Chondrocyte (in vitro differentiated cells): ENCODE data around the gene ACTR6. TPM values are rescaled to one million over a fixed set of nuclear protein-coding genes. Genes with fewer than 3 reads are reported as not detected.
A peak's percentile ranks its signal among the peaks of the same experiment; 100 is the strongest.
"Not testable (repeated sequence)": the region's sequence is repeated elsewhere in the genome, so short reads cannot be mapped to it uniquely, and the experiment has no call there.

Experiments used
- DNase-seq: peaks from one replicate; pipeline ENCODE4 v3.0.0; 2021; ENCODE audit warnings: mixed read lengths, low spot score
- H3K27ac Mint-ChIP-seq: one replicate; pipeline ENCODE4 v1.8.0; 2021; ENCODE audit warnings: mild to moderate bottlenecking, moderate library complexity, mixed read lengths; ENCODE audit not compliant: unreplicated experiment
- H3K27me3 Mint-ChIP-seq: 2 replicates; pipeline ENCODE4 v1.8.0; 2021; ENCODE audit warnings: low read depth, mixed read lengths
- H3K36me3 Mint-ChIP-seq: 2 replicates; pipeline ENCODE4 v1.8.0; 2021; ENCODE audit warnings: low read depth, mixed read lengths
- H3K4me1 Mint-ChIP-seq: 2 replicates; pipeline ENCODE4 v1.8.0; 2021; ENCODE audit warnings: low read depth, mild to moderate bottlenecking, mixed read lengths
- H3K4me3 Mint-ChIP-seq: one replicate; pipeline ENCODE4 v1.8.0; 2021; ENCODE audit warnings: mild to moderate bottlenecking, moderate library complexity, mixed read lengths; ENCODE audit not compliant: unreplicated experiment
- H3K9me3 Mint-ChIP-seq: 2 replicates; pipeline ENCODE4 v1.8.0; 2021; ENCODE audit warnings: low read depth, mixed read lengths
- CTCF ChIP-seq: fragments of 200-600 bp; sonication (generic); IDR thresholded peaks from 2 replicates; pipeline ENCODE4 v1.5.0; 2021; ENCODE audit warnings: antibody characterized with exemption, mild to moderate bottlenecking, moderate library complexity
- total RNA-seq: library from RNA; stranded (reverse); gene quantifications from 3 replicates; pipeline ENCODE4 v1.2.1, GENCODE V29; 2021

The ACTR6 gene
- total RNA-seq, 1 donor from 2014 or later = 20.7 TPM

- Mint-ChIP-seq H3K4me1 (no peaks in the 10 kb centered on the region), H3K9me3 (no peaks in the 10 kb centered on the region), H3K27me3 (no peaks in the 10 kb centered on the region), H3K27ac (no peak overlapping the region), H3K4me3 (no peak overlapping the region), H3K36me3 (peaks cover 1% of the 10 kb centered on the region)
- no peak for DNase-seq
- no peak for TF ChIP-seq CTCF
Measured at GRCh38 chr12:100225491-100225890, 24.9 kb downstream of the ACTR6 start.

GRCh38 chr12:100229036-100229635, 28.5 kb downstream of the ACTR6 start:
- no peak for DNase-seq
- H3K4me3 Mint-ChIP-seq = no peak overlapping the region
- H3K9me3 Mint-ChIP-seq = no peaks in the 10 kb centered on the region
- no peaks in the 10 kb centered on the region for H3K27me3 Mint-ChIP-seq
- peak; percentile 59 for TF ChIP-seq CTCF
- H3K4me1 Mint-ChIP-seq = peaks cover 1% of the 10 kb centered on the region
- peaks cover 1% of the 10 kb centered on the region for H3K36me3 Mint-ChIP-seq
- no peak overlapping the region for H3K27ac Mint-ChIP-seq

- H3K4me1 Mint-ChIP-seq = peaks cover 4% of the 10 kb centered on the region
- H3K36me3 Mint-ChIP-seq = peaks cover 1% of the 10 kb centered on the region
- no peaks in the 10 kb centered on the region for H3K9me3 Mint-ChIP-seq
- no peak overlapping the region for H3K4me3 Mint-ChIP-seq
- H3K27ac Mint-ChIP-seq = no peak overlapping the region
- no peak for TF ChIP-seq CTCF
- no peak for DNase-seq
- no peaks in the 10 kb centered on the region for H3K27me3 Mint-ChIP-seq
Measured at GRCh38 chr12:100229876-100230275, 29.3 kb downstream of the ACTR6 start.

- not testable (repeated sequence) for H3K27ac Mint-ChIP-seq, DNase-seq, H3K4me1 Mint-ChIP-seq, H3K36me3 Mint-ChIP-seq, H3K4me3 Mint-ChIP-seq, H3K9me3 Mint-ChIP-seq, H3K27me3 Mint-ChIP-seq
Measured at GRCh38 chr12:100231873-100232272, 31.3 kb downstream of the ACTR6 start.

- no peak for DNase-seq
- no peak overlapping the region for H3K4me3 Mint-ChIP-seq
Measured at GRCh38 chr12:100234166-100234565, 33.6 kb downstream of the ACTR6 start.

More at GRCh38 chr12:100234166-100234565, 33.6 kb downstream of the ACTR6 start:
- Mint-ChIP-seq H3K36me3 (no peaks in the 10 kb centered on the region), H3K27ac (no peak overlapping the region), H3K27me3 (no peaks in the 10 kb centered on the region), H3K4me1 (peaks cover 4% of the 10 kb centered on the region), H3K9me3 (no peaks in the 10 kb centered on the region)
- no peak for TF ChIP-seq CTCF
